ENCODE data around the gene RESF1.
A peak's percentile ranks its signal among the peaks of the same experiment; 100 is the strongest.

RESF1 gene

GRCh38 chr12:32002848-32003493, 43.8 kb downstream of the RESF1 start:
- Histone ChIP-seq H3K4me3 (no peak overlapping the region), H3K27ac (peak overlapping the region in 1 of 21 experiments; percentile 15)

GRCh38 chr12:32003654-32004053, 44.4 kb downstream of the RESF1 start:
- no peak overlapping the region for H3K27ac ChIP-seq
- no peak overlapping the region for H3K4me3 ChIP-seq

- no peak overlapping the region for H3K27ac ChIP-seq
- no peak overlapping the region for H3K4me3 ChIP-seq
These were observed 46.4 kb downstream of the RESF1 start for GRCh38 chr12:32005496-32006125.
